Dendritic cell treated with granulocyte-macrophage colony-stimulating factor and Interleukin-4, amounts not matched to agents 40 ng/mL and 50 ng/mL, for 4 days (primary cell): ENCODE data around the gene PPP2R5C.
"Not testable (repeated sequence)": the region's sequence is repeated elsewhere in the genome, so short reads cannot be mapped to it uniquely, and the experiment has no call there.

Experiments
- H3K27ac Mint-ChIP-seq: one replicate; pipeline ENCODE4 v1.8.0; 2022; ENCODE audit warnings: mild to moderate bottlenecking, mixed read lengths
- H3K27me3 Mint-ChIP-seq: one replicate; pipeline ENCODE4 v1.8.0; 2022; ENCODE audit warnings: mild to moderate bottlenecking, mixed read lengths
- H3K36me3 Mint-ChIP-seq: one replicate; pipeline ENCODE4 v1.8.0; 2022; ENCODE audit warnings: low read depth, mixed read lengths
- H3K4me1 Mint-ChIP-seq: one replicate; pipeline ENCODE4 v1.8.0; 2022; ENCODE audit warnings: low read depth, mixed read lengths
- H3K4me3 Mint-ChIP-seq: one replicate; pipeline ENCODE4 v1.8.0; 2022; ENCODE audit warnings: mild to moderate bottlenecking, moderate library complexity, mixed read lengths
- H3K9me3 Mint-ChIP-seq: one replicate; pipeline ENCODE4 v1.8.0; 2022; ENCODE audit warnings: mixed read lengths
- intact Hi-C: fragments of 100-400 bp; cut with micrococcal nuclease; formaldehyde crosslinking; loops from one replicate; pipeline ENCODE4 v1.15.0; 2022

The PPP2R5C gene

GRCh38 chr14:101962503-101962874 is 201.0 kb downstream of the PPP2R5C start:
- Mint-ChIP-seq H3K4me1 (peaks cover 29% of the 10 kb centered on the region), H3K9me3 (no peaks in the 10 kb centered on the region), H3K36me3 (peaks cover 12% of the 10 kb centered on the region), H3K4me3 (no peak overlapping the region), H3K27ac (peak overlapping the region; percentile 27), H3K27me3 (peaks cover 4% of the 10 kb centered on the region)
- intact Hi-C loops, result loop anchor here (5.0 to 10.0 kb wide), 3 partner anchors 135 to 352 kb away; partner anchors contain the start of gene ZNF839

GRCh38 chr14:101963052-101963451 is 201.5 kb downstream of the PPP2R5C start:
- intact Hi-C loops, result loop anchor here (5.0 to 10.0 kb wide), 3 partner anchors 134 to 352 kb away; partner anchors contain the start of gene ZNF839
- H3K27me3 Mint-ChIP-seq, result peaks cover 4% of the 10 kb centered on the region
- H3K9me3 Mint-ChIP-seq, result no peaks in the 10 kb centered on the region
- peaks cover 17% of the 10 kb centered on the region for H3K36me3 Mint-ChIP-seq
- H3K4me3 Mint-ChIP-seq, result no peak overlapping the region
- H3K27ac Mint-ChIP-seq, result no peak overlapping the region
- H3K4me1 Mint-ChIP-seq, result peaks cover 34% of the 10 kb centered on the region

- Mint-ChIP-seq H3K4me3 (peak overlapping the region; percentile 64), H3K36me3 (peaks cover 24% of the 10 kb centered on the region), H3K27ac (peak overlapping the region; percentile 94), H3K4me1 (peaks cover 41% of the 10 kb centered on the region), H3K9me3 (no peaks in the 10 kb centered on the region), H3K27me3 (peaks cover 4% of the 10 kb centered on the region)
- intact Hi-C loops, result loop anchor here (2.0 to 10.0 kb wide), 4 partner anchors 15 to 351 kb away; partner anchors contain the start of gene ZNF839
These were observed 202.3 kb downstream of the PPP2R5C start for GRCh38 chr14:101963656-101964296.

DNA sequence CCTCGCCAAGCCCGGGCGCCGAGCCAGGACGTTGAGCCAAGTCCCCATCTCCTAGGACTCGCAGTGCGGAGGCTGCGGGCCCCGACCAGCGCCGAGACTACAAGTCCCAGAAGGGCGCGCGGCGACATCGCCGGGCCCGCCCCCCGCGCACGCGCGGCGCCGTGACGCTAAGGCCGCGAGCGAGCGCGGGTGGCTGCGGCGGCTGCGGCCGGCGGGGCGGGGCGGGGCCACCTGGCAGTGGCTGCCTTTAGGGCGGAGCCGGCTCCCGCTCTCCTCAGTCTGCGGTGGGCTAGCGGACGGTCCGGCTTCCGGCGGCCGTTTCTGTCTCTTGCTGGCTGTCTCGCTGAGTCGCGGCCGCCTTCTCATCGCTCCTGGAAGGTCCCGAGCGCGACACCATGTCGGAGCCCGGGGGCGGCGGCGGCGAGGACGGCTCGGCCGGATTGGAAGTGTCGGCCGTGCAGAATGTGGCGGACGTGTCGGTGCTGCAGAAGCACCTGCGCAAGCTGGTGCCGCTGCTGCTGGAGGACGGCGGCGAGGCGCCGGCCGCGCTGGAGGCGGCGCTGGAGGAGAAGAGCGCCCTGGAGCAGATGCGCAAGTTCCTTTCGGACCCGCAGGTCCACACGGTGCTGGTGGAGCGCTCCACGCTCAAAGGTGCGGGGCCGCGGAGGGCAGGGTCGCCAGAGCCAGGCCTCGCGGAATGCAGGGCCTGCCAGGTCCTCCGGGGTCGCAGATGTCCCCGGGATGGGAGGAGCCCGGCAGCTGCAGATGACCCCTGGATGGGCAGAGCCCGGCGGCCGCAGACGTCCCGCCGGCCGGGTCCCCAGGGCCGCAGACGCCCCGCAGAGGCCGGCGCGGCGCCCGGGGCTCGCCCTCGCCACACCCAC is 203.0 kb downstream of the PPP2R5C start, which contains the start of gene DYNC1H1:
DYNC1H1 (plus strand) TSS at position 277 of the 884 bp plus-strand sequence; CDS start at position 396, 119 bp downstream.
- Mint-ChIP-seq H3K4me1 (peaks cover 46% of the 10 kb centered on the region), H3K36me3 (peaks cover 32% of the 10 kb centered on the region), H3K27ac (peak within 1 kb of the TSS; percentile 94), H3K9me3 (no peaks in the 10 kb centered on the region), H3K4me3 (peak within 1 kb of the TSS; percentile 93), H3K27me3 (peaks cover 4% of the 10 kb centered on the region)
- intact Hi-C loops, result loop anchor here (2.0 to 10.0 kb wide), 4 partner anchors 16 to 350 kb away; partner anchors contain the start of gene ZNF839

GRCh38 chr14:101965181-101965544 is 203.7 kb downstream of the PPP2R5C start:
- intact Hi-C loops, result loop anchor here (2.0 to 10.0 kb wide), 3 partner anchors 16 to 350 kb away; partner anchors contain the start of gene ZNF839
- Mint-ChIP-seq H3K27me3 (peaks cover 4% of the 10 kb centered on the region), H3K36me3 (peaks cover 38% of the 10 kb centered on the region), H3K4me1 (peaks cover 53% of the 10 kb centered on the region), H3K9me3 (no peaks in the 10 kb centered on the region), H3K4me3 (peak overlapping the region; percentile 93), H3K27ac (peak overlapping the region; percentile 94)

DNA sequence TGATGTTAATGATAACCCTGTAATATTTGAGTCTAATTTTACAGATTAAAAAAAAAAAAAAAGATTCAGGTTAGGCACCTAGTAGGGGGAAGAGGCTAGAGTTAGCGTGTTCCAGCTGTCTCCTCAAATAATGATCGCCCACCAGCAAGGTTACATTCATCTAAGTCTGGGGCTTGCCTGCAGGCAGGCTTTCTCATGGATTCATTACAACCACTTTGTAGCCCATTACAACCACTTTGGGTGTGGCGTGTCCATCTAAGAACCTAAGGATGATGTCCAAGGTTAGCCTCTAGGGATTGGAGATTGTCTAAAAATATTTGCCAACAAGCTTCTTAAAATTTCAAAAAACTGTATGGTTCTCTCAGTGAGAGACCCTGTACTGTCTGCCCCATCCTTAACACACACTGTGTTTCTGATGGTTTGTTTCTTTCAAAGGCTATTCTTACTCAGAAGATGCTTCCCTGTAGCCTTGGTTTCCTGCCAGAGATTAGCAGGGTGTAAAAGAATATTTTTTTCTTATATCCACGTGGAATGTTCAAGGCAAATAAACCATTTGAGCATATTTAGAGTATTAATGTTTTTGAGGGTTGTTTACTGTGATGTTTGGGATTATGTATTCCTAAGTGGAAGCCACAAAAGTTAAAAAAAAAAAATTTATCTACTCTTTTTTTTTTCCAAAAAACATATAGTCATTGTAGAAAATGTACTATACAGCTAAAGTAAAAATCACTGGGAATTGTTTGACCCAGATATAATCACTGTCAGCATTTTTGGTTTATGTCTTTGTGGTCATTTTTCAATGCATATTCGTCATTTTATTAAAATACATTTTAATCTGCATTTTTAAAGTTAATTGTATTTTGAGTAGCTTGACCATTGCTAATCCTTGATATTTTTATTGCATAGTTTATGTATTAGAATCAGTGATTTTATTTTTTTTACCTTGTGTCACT is 204.5 kb downstream of the PPP2R5C start:
- intact Hi-C loops, result loop anchor here (2.0 to 10.0 kb wide), 3 partner anchors 17 to 349 kb away; partner anchors contain the start of gene ZNF839
- Mint-ChIP-seq H3K4me3 (peak overlapping the region; percentile 93), H3K27me3 (peaks cover 4% of the 10 kb centered on the region), H3K9me3 (no peaks in the 10 kb centered on the region), H3K36me3 (peaks cover 47% of the 10 kb centered on the region), H3K4me1 (peaks cover 54% of the 10 kb centered on the region), H3K27ac (peak overlapping the region; percentile 94)

GRCh38 chr14:101966742-101967141 is 205.2 kb downstream of the PPP2R5C start:
- Mint-ChIP-seq H3K27me3 (no peaks in the 10 kb centered on the region), H3K4me3 (no peak overlapping the region), H3K9me3 (no peaks in the 10 kb centered on the region), H3K36me3 (peaks cover 48% of the 10 kb centered on the region), H3K4me1 (peaks cover 50% of the 10 kb centered on the region), H3K27ac (no peak overlapping the region)
- intact Hi-C loops, result loop anchor here (10.0 kb wide), 2 partner anchors 192 to 348 kb away; partner anchors contain the start of gene ZNF839

DNA sequence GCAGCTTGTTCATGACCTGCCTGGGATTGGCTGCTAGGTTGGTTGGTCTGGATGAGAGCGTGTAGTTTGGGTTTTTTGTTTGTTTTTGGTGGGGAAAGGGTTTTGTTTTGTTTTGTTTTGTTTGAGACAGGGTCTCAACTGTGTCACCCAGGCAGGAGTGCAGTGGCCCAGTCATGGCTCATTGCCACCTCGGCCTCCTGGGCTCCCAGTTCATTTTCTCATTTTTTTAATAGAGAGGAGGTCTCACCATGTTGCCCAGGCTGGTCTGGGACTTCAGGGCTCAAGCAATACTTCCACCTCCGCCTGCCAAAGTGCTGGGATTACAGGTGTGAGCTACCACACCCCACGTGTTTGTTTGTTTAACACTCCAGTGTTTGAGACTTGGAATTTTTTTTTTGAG is 206.7 kb downstream of the PPP2R5C start:
- Mint-ChIP-seq H3K9me3 (no peaks in the 10 kb centered on the region), H3K4me1 (peaks cover 64% of the 10 kb centered on the region), H3K27ac (peak overlapping the region; percentile 4), H3K36me3 (peaks cover 48% of the 10 kb centered on the region), H3K4me3 (no peak overlapping the region), H3K27me3 (no peaks in the 10 kb centered on the region)
- intact Hi-C loops, result loop anchor here (10.0 kb wide), 2 partner anchors 193 to 347 kb away; partner anchors contain the start of gene ZNF839

DNA sequence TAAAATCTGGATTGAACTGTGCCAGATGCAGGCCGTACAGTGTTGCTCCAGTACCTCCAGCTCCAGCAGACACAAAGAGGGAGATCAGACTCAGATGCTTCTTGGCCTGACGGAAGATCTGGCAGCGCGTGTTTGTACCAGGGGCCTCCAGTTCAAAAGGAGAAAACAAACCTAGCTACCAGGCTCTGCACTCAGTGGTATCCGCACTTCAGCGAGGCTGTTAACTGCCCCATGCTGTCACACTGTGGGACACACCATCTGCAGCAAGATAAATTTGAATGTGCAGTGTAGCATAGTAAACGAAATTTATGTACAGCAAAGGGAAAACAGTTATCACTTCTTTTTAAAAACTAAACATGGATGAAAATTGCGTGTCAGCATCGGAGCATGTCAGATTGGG is 208.0 kb downstream of the PPP2R5C start:
- Mint-ChIP-seq H3K36me3 (peaks cover 46% of the 10 kb centered on the region), H3K4me1 (peaks cover 67% of the 10 kb centered on the region), H3K27me3 (no peaks in the 10 kb centered on the region), H3K27ac (peak overlapping the region; percentile 20), H3K4me3 (no peak overlapping the region), H3K9me3 (no peaks in the 10 kb centered on the region)
- intact Hi-C loops, result loop anchor here (10.0 kb wide), 2 partner anchors 195 to 345 kb away; partner anchors contain the start of gene ZNF839

GRCh38 chr14:101970830-101971400 is 209.4 kb downstream of the PPP2R5C start:
- intact Hi-C loops, result no loop called here
- Mint-ChIP-seq H3K27ac (peak overlapping the region; percentile 81), H3K9me3 (no peaks in the 10 kb centered on the region), H3K4me3 (no peak overlapping the region), H3K27me3 (no peaks in the 10 kb centered on the region), H3K36me3 (peaks cover 49% of the 10 kb centered on the region), H3K4me1 (peaks cover 71% of the 10 kb centered on the region)

- H3K4me3 Mint-ChIP-seq, intact Hi-C loops, H3K27ac Mint-ChIP-seq, H3K27me3 Mint-ChIP-seq, H3K9me3 Mint-ChIP-seq: not testable (repeated sequence)
- Mint-ChIP-seq H3K4me1 (peaks cover 71% of the 10 kb centered on the region), H3K36me3 (peaks cover 55% of the 10 kb centered on the region)
These were observed 209.9 kb downstream of the PPP2R5C start for GRCh38 chr14:101971458-101971857.

DNA sequence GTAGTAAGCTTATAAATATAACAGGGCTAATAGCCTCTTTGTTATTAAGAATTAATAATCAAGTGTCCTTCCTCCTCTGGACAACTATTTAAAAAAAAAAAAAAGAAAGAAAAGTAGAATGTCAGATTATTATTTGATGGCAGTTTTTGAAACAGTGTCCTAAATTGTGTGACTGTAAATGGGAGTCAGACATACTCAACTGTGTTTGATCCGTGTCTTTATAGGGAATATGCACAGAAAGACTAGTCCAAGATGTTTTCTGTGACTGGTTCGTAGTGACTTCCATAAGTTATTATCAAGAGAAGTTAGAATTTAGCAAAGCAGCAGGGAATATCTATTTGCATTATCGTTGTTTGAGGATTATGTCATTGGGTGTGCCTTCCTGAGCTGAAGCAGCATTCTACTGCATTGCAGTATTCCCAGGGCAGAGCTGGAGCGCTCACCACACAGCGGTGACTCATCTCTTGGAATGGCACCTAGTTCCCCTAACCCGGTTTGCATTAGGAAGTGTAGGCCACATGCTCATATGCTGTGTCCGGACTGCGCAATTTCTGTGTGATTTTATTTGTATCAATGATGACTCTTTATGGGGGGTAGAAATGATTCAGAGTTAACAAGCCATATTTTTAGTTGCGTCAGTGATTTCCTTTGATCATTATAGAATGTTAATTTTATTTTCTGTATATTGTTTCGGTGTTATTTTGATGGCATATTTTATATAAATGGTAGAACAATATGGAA is 210.8 kb downstream of the PPP2R5C start:
- no peaks in the 10 kb centered on the region for H3K27me3 Mint-ChIP-seq
- peaks cover 64% of the 10 kb centered on the region for H3K4me1 Mint-ChIP-seq
- peaks cover 63% of the 10 kb centered on the region for H3K36me3 Mint-ChIP-seq
- H3K9me3 Mint-ChIP-seq, result no peaks in the 10 kb centered on the region
- peak overlapping the region; percentile 65 for H3K27ac Mint-ChIP-seq
- intact Hi-C loops, result no loop called here
- peak overlapping the region; percentile 44 for H3K4me3 Mint-ChIP-seq
